Esophagus squamous epithelium (tissue), 5 donors: Measurements from ENCODE around the gene CLEC11A. TPM values are rescaled to one million over a fixed set of nuclear protein-coding genes. Genes with fewer than 3 reads are reported as not detected.

Source experiments
- DNase-seq: peaks from one replicate; lab custom pipeline; 2025; lab: John Stamatoyannopoulos, UW
- H3K27ac ChIP-seq, 4 donors: fragments of 200-600 bp; sonication (generic); one replicate each; pipeline ENCODE4 v1.5.1; 2016 to 2019; ENCODE audit warnings: mild to moderate bottlenecking in 1 of 4
- H3K27me3 ChIP-seq, 4 donors: fragments of 200-600 bp; sonication (generic); 1 replicate in 3 of 4; 2 replicates in 1 of 4; pipeline versions ENCODE4 v1.5.1 to v1.6.0; 2017 to 2021; ENCODE audit warnings: antibody characterized with exemption in 1 of 4
- H3K36me3 ChIP-seq, 3 donors: fragments of 200-600 bp; sonication (generic); one replicate each; pipeline ENCODE4 v1.5.1; 2016 to 2019
- H3K4me1 ChIP-seq, 3 donors: fragments of 200-600 bp; sonication (generic); one replicate each; pipeline ENCODE4 v1.5.1; 2017 to 2019
- H3K4me3 ChIP-seq, 4 donors: fragments of 200-600 bp; sonication (generic); 1 replicate in 3 of 4; 2 replicates in 1 of 4; pipeline ENCODE4 v1.5.1; 2016 to 2019; ENCODE audit warnings: mild to moderate bottlenecking in 2 of 4, moderate library complexity in 1 of 4
- H3K9me3 ChIP-seq, 3 donors: fragments of 200-600 bp; sonication (generic); one replicate each; pipeline ENCODE4 v1.5.1; 2016 to 2019
- POLR2A ChIP-seq, 4 donors: fragments of 450-650 bp; IDR thresholded peaks; one replicate each; pipeline ENCODE4 v1.6.1; 2017; ENCODE audit warnings: antibody characterized with exemption in 4 of 4, mild to moderate bottlenecking in 4 of 4, moderate library complexity in 3 of 4
- WGBS, 2 donors: methylation state at CpG; one replicate each; pipeline ENCODE4 v1.1.5; 2018; 5-methylcytosine and 5-hydroxymethylcytosine counted together
- intact Hi-C: fragments of 100-400 bp; cut with DNase I; formaldehyde crosslinking; loops from one replicate; pipeline ENCODE4 v1.15.0; 2022
- total RNA-seq, 4 donors: library from RNA; depleted of rRNA; stranded (reverse); fragments of >200 nt; gene quantifications; one replicate each; pipeline ENCODE4 v1.1.0, GENCODE V29; 2016
- TF ChIP-seq, protein P1 (sequence below), 6 experiments: fragments of 450-650 bp in 4 of 6; fragments of 200-600 bp in 2 of 6; sonication (generic) in 2 of 6; IDR thresholded peaks; one replicate each; pipeline ENCODE4 v1.5.1; 2016 to 2019; ENCODE audit warnings: antibody characterized with exemption in 6 of 6, mild to moderate bottlenecking in 4 of 6, moderate library complexity in 4 of 6
- donor health status: DM: yes; HTN: yes; CAD: no.

Gene CLEC11A
- total RNA-seq, 4 donors from 2014 or later: 0.80 to 11.1 (median 3.9) TPM

DNA sequence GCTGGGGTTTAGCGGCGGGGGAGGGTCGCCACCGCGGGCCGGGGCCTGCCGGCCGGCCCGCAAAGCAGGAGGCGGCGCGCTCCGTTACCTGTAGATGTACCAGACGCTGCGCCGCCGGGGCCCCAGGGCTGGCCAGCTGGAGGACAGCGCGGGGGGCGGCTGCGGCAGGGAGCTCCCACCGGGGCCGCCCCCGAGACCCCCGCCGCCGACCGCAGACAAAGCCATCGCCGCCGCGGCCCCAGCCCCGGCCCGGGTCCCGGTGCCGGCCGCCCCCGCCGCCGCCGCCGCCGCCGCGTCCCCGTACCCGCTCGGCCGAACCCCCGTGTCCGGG lies 28.4 kb upstream of the CLEC11A start:
- TF ChIP-seq POLR2A (IDR thresholded peaks at IDR 0.05): no peak
- TF ChIP-seq, protein P1, sequence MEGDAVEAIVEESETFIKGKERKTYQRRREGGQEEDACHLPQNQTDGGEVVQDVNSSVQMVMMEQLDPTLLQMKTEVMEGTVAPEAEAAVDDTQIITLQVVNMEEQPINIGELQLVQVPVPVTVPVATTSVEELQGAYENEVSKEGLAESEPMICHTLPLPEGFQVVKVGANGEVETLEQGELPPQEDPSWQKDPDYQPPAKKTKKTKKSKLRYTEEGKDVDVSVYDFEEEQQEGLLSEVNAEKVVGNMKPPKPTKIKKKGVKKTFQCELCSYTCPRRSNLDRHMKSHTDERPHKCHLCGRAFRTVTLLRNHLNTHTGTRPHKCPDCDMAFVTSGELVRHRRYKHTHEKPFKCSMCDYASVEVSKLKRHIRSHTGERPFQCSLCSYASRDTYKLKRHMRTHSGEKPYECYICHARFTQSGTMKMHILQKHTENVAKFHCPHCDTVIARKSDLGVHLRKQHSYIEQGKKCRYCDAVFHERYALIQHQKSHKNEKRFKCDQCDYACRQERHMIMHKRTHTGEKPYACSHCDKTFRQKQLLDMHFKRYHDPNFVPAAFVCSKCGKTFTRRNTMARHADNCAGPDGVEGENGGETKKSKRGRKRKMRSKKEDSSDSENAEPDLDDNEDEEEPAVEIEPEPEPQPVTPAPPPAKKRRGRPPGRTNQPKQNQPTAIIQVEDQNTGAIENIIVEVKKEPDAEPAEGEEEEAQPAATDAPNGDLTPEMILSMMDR (IDR thresholded peaks at IDR 0.05): no peak
- peaks cover 0 to 6% (median 0%) of the 10 kb centered on the region in 3 donors for H3K4me1 ChIP-seq
- no peak for DNase-seq
- no peaks in the 10 kb centered on the region for H3K9me3 ChIP-seq
- H3K4me3 ChIP-seq: no peak overlapping the region
- intact Hi-C loops: no loop called here
- H3K27ac ChIP-seq: no peak overlapping the region
- 0 to 2% methylated on average over 1 to 9 of the region's 51 CpGs for WGBS, 2 donors
- H3K36me3 ChIP-seq: no peaks in the 10 kb centered on the region
- peaks cover 0 to 95% (median 15%) of the 10 kb centered on the region in 4 donors for H3K27me3 ChIP-seq

DNA sequence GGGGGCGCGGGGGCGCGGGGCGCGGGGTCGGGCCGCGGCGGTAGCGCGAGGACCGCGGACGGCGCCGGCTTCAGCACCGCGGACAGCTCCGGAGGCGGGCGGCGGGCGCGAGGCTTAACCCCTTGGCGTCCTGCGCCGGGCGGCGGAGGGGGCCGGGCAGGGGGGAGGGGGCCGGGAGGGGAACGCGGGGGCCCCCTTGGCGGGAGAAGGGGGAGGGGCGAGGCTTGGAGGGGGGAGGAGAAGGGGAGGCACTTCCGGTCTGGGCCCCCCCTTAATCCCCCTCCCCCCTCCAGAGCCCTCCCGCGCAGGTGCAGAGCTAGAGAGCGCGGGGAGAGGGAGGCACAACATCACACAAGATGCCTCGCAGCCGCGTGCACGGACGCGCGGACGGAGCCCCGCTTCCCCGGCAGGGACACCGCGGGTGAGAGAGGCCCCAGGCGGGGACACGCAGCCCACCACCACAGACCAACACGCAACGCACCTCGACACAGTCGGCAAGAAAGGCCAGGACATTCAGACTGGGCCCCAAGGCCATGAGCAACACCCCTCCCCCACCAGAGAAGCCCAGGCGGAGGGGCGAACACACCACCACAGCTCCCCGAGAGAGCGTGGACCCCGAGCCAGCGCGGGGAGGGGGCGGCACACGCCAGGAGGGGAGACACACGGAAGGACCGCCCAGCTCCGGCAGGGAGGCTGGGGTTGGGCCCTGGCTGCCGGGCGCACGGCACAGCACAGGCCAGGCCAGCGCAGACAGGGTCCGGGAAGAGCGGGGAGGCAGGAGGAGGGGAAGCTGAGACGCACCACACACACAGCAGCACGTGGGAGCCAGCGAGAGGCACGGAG lies 27.7 kb upstream of the CLEC11A start:
- no peaks in the 10 kb centered on the region for H3K36me3 ChIP-seq
- TF ChIP-seq POLR2A (IDR thresholded peaks at IDR 0.05): no peak
- TF ChIP-seq, protein P1 (IDR thresholded peaks at IDR 0.05): no peak
- intact Hi-C loops: no loop called here
- no peak overlapping the region for H3K4me3 ChIP-seq
- no peaks in the 10 kb centered on the region for H3K9me3 ChIP-seq
- 5 to 14% methylated on average over 8 to 10 of the region's 81 CpGs for WGBS, 2 donors
- no peak overlapping the region for H3K27ac ChIP-seq
- no peak for DNase-seq
- H3K4me1 ChIP-seq: peaks cover 0 to 6% (median 0%) of the 10 kb centered on the region in 3 donors
- peaks cover 0 to 93% (median 15%) of the 10 kb centered on the region in 4 donors for H3K27me3 ChIP-seq

DNA sequence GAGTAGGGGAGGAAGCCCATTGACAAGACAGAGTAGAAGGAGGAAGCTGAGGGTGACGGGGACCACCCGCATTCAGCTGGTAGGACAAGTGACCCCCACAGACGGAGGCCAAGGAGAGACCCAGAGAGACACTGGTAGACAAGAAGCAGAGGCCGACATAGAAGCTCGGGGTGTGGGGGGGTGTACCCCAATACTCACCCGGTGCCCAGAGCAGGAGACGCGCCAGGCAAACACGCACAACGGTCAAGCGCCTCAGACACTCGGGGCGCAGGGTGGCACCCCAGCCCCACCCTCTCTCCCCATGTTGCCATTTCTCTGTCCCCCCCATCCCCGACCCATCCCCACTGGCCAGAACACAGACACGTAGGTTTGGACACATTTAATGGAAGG lies 27.1 kb upstream of the CLEC11A start:
- Histone ChIP-seq H3K4me3 (no peak overlapping the region), H3K4me1 (peaks cover 0 to 6% (median 0%) of the 10 kb centered on the region in 3 donors), H3K36me3 (no peaks in the 10 kb centered on the region), H3K27ac (no peak overlapping the region), H3K9me3 (no peaks in the 10 kb centered on the region), H3K27me3 (peaks cover 0 to 94% (median 15%) of the 10 kb centered on the region in 4 donors)
- DNase-seq: no peak
- intact Hi-C loops: no loop called here
- WGBS, 2 donors: 51 to 55% methylated on average over 14 of the region's 15 CpGs
- TF ChIP-seq, protein P1 (IDR thresholded peaks at IDR 0.05): no peak
- TF ChIP-seq POLR2A (IDR thresholded peaks at IDR 0.05): no peak

DNA sequence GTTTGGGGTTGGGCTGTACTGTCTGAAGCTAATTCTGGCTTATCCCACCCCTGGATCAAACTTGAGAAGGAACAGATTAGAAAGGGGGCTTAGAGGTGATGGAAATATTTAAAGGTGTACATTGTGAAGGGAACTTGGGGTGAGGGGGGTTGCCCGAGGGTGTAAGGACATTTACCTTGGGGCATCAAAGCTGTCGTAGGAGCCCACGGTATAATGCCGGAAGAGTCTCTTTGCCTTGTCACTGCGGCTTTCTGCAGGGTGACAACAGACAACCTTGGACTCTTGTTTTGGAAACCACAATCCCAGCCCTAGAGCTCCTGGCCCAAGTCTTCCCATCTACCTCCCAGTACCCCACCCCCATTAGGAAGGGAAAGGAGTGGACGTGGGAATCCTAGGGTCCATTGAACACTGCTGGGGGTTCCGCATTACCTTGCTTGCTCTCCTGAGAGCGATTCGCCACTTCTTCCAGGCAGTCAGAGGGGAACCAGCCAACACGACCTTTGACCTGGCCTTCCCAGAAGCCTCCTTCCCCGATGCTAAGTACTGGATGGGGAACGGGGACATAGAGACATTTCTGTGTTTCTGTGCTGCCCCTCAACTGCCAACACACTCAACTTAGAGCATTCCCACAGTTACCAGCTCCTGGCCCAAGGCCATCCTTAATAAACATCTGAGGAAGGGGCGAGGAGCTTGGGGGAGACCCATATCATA lies 25.6 kb upstream of the CLEC11A start:
- Histone ChIP-seq H3K36me3 (no peaks in the 10 kb centered on the region), H3K4me3 (no peak overlapping the region), H3K4me1 (peaks cover 0 to 6% (median 0%) of the 10 kb centered on the region in 3 donors), H3K9me3 (no peaks in the 10 kb centered on the region), H3K27me3 (peaks cover 0 to 94% (median 15%) of the 10 kb centered on the region in 4 donors), H3K27ac (no peak overlapping the region)
- TF ChIP-seq, protein P1 (IDR thresholded peaks at IDR 0.05): no peak
- no peak for TF ChIP-seq POLR2A (IDR thresholded peaks at IDR 0.05)
- intact Hi-C loops: no loop called here
- no peak for DNase-seq
- 59 to 63% methylated on average over 11 to 13 of the region's 13 CpGs for WGBS, 2 donors
